Stimulated activated CD8-positive, alpha-beta memory T cell treated with anti-CD3 and anti-CD28 coated beads, Interleukin-12 subunit alpha, Interleukin-12 subunit beta, amount 100 ng/mL, for 24 hours (primary cell): ENCODE data around the gene RAMP3.
"Not testable (repeated sequence)": the region's sequence is repeated elsewhere in the genome, so short reads cannot be mapped to it uniquely, and the experiment has no call there.

Source experiments
- DNase-seq: peaks from one replicate; pipeline ENCODE4 v3.0.0-alpha.2; 2020; ENCODE audit errors: extremely low read depth

The RAMP3 gene

DNA sequence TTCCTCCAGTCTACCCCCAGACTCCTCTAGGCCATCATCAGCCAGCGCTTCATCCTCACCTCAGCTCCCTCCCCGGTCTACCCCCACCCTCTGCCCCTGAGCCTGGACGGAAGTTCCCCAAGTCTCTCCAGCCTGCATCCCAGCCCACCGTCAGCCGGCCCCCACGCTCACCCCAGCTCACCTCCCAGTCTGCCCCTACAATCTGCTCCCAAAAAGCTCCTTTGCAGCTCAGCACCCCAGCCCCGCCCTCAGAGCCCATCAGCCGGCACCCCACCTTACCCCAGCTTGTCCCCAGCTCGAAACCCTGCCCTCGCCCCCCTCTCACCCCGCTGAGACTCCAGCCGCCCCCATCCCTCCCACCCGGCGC is 322 bp upstream of the RAMP3 start:
- DNase-seq = no peak

DNA sequence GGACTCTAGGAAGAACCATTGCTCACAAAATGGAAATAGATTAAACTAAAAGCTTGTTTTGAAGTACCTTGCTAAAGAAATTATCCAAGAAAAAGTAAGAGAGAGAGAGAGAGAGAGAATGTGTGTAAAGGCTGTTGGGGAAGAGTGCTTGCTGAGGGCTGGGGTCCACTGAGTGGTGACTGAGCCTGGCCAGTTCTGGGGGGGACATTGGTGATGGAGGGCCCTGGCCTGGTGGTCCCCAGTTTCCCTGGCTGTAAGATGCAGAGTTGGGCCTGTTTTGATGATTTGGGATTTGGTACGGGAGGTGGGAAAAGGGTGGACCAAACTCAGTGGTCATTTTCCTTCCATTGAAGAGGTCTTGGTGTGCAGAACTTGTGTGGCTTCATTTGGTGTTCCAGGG is 880 bp downstream of the RAMP3 start:
- DNase-seq = no peak

DNA sequence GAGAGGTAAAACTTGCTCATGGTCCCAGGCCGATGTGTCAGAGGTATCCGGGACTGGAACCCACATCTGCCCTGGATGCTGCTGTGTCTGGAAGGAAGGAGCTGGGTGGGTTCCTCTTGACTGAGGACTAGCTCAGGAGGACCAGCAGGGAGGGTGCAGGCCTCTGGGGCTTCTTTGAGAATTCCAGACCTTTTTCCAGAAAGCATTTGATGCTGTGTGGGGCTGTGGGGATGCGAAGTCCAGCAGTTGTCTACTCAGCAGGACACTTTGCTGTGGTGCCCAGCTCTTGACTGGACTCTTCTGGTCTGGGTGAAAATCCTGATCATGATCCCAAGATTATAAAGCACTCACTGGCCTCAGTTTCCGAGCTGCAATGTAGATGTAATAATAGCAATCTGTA is 1.7 kb downstream of the RAMP3 start:
- no peak for DNase-seq

DNA sequence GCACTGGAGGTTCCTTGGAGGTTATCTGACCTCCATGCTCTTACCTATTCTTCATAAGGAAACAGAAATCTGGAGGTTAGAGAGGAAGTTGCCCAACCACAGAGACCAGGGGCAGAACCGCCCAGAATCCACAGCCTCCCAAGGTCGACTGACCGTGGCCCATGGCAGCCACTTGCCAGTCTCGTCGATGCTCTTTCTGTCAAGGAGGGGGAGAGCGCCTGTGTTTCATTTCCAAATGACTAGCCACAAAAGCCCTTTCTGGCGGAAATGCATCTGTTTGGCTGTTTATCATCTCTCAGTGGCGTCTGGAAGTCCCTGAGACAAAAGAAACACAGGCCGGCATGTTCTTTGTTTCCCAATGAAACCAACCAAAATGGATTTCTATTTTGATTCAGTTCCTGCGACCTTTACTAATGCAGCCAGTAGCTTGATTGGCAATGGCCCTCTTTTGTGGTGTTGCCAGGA is 2.9 kb downstream of the RAMP3 start:
- DNase-seq = no peak

DNA sequence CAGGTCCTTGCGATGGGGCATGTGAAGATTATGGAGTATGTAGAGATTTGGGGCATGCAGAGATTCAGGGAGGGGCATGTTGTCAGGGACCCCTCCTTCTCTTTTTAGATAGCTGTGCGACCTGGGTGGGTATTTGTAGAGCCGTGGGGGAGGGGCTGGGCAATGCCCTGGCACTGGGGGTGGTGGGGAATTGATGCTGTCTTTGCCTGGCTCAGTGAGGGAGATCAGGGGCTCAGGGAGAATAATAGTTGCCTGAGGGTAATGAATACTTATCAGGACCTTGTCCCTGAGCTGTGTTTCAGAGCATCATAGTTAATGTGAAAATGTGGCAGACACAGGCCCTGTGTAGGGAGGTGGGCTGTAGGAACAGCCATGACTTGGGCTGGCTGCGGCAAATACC is 3.5 kb downstream of the RAMP3 start:
- no peak for DNase-seq

DNA sequence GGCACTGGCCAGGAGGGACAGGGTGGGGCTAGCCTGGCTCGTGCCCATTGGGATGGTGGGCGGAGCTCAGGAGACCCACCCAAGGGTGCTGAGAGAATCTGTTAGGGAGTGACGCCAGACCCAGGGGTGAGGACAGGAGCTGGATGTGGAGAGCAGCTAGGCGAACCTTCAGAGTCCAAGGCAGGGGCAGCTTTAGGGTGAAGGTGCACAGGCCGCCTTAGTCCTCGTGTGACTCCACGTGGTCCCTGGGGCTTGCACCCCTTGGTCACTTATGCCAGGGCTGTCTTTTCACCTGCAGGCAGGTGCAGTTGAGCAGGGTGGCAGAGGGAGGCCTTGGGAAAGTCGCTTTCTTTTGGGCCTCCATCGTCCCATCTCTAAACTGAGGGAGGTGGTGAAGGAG is 4.3 kb downstream of the RAMP3 start:
- no peak for DNase-seq

DNA sequence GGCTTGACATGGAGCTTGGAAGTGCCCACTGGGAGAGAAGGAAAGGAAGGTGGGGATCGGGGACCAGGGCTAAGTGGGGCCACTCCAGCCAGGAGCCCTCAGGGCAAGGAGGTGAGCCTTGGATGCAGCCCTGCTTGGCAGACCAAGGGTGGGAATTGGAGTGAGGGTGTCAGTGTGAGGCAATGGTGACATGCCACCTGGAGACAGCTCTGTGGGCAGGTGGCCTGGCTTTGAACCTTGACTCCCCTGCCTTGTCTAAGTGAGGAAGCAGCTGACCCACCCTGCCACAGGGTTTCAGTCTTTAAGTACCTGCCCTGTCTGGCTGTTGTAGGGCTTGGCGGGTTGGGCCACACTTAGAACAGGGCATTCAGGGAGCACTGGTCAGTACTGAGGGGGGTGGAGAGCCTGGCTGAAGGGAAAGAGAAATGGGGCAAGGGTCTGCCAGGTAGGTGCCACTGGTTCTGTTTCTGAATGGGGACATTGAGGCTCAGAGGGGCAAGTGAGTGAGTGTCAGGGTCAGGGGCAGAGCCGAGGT is 4.8 kb downstream of the RAMP3 start:
- DNase-seq = no peak

DNA sequence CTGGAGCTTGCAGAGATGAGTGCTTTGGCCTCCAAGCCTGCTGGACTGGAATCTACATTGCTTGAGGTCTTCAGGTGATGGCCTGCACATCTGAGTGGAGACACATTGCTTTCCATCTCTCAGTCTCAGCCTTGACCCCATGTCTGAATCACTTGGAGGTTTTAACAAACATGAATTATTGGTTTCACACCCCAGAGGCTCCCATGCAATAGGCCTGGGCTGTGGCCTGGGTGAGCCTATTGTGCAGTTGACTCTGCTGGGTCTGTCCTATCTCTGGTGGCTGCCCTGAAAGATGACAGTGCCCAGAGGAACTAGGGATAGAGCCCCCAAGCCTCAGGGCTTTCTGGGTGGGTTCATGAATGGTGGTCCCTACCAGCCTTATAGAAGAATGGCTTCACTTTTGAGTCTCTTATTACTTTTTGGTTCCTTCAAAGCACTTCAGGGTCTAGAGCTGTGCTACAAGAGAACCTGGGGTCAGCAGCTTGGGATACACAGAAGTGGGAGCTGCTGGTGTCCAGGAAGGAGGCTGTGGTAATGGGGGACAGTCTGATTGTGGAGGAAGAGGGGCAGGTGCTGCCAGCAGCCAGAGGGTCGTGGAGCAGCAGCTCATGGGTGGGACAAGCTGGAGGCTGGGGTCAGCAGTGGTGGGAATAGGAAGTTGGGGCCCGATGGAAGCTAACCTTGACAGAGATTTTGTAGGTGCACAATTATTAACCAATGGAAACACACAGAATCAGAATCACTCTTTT is 5.5 kb downstream of the RAMP3 start:
- no peak for DNase-seq

DNA sequence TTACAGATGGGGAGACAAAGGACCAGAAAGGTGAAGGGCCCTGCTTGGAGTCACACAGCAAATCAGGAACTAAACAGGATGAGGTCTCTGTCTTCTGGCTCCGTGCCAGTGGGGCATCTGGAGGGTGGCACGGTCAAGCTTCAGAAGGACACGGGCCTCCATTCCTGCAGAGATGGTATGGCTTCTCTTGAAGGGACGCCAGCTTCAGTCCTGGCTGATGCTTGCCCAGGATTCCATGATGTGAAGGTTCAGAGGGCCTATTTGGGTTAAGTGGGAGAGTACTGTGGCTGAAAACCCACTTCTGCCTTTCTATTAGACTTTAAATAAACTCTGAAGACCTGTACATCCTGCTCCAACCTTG is 6.1 kb downstream of the RAMP3 start:
- no peak for DNase-seq

DNA sequence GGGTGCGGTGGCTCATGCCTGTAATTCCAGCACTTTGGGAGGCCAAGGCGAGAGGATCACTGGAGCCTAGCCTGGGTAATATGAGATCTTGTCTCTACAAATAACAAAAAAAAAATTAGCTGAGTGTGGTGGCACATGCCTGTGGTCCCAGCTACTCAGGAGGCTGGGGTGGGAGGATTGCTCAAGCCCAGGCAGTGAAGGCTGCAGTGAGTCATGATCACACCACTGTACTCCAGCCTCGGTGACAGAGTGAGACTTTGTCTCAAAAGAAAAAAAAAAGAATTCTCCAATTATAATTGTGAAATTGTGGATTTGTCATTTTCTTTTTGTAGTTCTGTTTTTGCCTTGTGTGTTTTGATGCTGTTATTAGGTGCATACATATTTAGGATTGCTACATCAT is 6.7 kb downstream of the RAMP3 start:
- not testable (repeated sequence) for DNase-seq

DNA sequence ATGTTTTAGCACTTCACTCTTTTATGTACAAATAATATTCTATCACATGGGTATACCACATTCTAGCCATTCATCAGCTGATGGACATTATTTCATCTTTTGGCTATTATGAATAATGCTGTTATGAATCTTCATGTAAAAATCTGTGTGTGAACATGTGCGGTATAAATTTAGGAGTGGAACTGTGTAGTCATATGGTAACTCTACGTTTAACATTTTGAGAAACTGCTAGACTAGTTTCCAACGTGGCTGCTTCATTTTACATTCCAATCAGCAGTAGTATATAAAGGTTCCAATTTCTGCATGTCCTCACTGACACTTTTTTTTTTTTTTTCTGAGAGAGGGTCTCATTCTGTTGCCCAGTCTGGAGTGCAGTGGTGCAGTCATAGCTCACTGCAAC is 8.3 kb downstream of the RAMP3 start:
- no peak for DNase-seq

DNA sequence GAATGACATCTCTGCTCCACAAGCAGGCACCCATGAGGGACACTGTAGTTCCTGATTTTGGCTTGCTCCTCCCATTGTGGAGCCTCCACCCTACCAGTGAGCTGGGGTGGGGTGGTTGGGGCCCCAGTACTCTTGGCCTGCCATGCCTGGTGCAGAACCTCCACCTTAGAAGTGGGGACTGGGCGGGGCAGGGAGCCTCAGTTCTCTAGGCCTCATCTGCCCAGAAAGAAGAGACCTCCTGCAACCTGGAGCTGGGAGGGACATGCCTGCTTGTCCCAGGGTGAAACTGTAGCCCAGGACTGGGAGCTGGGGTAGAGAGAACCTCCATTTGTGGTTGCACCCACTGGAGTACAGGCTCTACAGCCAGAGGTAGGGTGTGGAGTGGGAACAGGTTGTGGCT is 14.4 kb downstream of the RAMP3 start:
- no peak for DNase-seq

DNA sequence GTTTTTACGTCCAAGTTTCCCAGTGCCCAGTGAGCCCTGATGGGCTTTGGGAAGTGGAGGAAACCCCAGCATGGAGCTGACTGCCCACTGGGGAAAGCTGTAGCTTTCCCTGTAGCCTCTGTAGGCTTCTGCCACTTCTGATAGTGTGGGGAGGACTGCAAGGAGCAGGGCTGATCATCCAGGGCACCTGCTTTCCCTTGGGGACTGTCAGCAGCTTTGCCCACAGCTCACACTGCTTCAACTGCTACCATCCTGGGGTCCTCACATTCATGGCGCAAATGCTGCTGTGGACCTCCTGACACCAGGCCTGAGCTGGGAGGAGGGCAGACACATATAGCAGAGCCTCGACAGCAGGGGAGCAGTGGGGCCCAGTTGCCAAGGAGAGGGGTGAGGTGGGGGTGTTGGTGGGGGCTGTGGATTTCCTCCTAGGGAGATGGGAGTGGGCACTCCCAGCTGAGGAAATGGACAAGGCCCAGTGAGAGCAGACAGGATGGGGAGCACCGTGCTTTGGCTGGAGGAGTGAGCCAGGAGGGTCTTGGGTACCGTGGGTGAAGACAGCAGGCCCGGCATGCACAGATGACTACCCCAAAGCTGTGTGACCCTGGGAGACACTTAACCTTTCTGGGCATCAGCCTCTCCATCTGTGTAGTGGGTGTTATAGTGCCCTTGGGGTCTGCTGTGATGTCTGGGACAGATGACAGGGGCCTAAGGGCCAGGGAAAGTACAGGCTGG is 16.2 kb downstream of the RAMP3 start:
- no peak for DNase-seq

DNA sequence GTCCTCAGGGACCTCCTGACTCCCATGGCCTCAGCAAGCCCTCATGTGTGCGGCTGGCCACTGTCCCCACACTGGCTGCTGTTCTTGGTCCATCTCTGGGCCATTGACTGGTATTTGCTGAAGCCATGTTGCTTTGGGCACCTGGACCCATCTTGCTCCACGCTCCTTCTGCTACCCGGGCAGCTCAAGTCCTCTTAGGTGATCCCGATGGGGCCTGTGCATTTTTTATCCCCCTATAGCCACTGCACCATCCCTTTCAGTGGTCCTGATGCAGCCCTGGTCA is 16.7 kb downstream of the RAMP3 start:
- DNase-seq = no peak

DNA sequence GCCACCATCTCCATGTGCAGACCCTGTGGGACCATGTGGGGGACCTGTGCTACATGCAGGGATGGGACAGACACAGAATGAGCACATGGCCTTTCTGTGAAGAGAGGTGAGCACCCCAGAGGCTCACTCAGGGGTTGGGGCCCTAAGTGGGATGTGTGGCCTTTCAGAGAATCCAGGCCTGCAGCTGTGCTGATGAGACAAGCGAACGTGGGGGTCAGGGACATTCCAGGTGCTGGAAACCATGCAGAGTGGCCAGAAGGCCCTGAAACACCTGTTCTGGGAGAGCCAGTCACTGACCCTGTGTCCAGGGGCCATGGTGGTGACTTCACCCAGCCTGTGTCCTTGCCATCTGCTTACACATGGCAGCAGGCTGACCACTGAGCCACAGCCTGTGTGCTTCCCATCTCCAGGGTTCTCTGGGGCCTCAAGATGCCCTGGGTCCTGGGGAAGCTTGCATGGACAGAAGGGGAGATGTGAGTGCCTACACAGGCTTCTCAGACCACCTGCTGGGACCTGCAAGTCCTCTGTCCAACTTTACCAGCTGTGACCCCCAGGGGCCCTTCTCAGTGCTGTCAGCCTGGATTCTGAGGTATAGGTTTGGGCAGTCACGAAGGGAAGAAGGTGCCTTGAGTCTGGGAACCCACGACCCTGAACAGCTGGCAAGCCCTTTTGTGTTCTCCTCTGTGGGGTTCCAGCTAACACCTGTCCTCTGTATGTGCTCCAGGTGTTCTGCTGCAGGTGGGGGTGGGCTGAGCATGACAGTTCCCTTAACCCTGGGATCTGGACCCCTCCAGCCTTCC is 17.6 kb downstream of the RAMP3 start:
- no peak for DNase-seq

DNA sequence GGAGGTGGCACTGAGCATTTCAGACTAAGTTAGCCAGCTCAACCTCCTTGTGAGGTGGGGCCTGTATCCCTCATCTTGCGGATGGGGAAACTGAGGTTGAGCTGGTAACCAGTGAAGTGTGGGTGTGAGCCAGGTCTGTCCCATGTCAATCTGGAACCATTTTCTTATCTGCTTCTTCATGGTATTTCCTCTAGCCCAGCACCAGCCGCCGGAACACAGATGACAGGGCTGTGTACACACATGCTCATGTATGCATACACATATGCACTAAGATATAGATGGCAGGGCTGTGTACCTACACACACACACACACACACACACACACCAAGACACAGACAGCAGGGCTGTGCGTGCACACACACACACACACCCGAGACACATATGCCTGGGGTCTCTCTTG is 18.5 kb downstream of the RAMP3 start:
- no peak for DNase-seq

DNA sequence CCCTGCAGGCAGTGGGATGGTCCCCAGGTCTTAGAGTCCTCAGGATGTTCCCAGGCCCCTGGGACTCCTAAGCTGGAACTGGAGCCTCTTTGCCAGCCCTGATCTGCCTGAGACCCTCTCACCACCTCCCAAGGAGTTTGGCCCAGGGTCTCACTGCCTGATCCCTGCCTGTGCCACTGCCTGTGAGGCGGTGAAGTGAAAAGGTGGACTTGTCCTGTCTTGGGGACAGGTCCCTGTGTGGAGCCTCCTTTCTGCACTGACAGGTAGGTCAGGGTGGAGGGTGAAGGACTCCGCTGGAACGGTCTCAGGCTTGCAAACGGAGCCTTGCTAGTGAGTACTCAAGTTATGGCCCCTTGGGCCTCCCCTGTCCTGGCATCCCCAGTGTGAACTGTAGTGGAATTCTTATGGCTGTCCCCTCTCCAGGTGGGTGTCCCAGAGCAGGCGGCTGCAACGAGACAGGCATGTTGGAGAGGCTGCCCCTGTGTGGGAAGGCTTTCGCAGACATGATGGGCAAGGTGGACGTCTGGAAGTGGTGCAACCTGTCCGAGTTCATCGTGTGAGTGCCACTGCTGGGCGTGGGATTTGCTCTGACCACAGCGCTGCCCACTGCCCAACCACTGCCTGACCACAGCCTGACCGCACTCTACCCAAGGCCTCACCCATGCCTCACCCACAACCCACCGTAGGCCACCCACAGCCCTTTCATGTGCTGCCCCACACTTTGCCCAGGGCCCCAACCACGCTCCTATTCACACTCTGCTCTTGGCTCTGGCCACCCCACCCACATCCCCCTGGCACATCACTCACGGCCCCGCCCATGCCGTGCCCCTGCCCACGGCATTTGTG is 19.5 kb downstream of the RAMP3 start:
- no peak for DNase-seq

DNA sequence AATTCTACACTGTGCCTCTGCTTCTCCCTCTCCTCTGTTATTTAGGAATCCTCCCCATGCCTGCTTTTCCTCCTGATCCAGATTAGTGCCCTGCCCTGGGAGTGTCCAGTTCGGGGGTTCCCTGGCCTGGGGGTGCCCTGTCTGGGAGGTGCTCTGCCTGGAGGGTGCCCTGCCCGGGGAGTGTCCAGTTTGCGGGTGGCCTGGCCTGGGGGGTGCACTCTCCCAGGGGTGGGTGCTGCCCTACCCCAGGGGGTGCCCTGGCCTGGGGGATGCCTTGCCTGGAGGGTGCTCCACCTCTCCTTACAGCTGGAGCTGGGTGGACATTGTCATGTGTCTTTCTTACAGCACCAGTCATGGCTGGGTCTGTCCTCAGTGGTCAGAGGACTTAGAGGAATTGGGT is 20.2 kb downstream of the RAMP3 start:
- DNase-seq = no peak

DNA sequence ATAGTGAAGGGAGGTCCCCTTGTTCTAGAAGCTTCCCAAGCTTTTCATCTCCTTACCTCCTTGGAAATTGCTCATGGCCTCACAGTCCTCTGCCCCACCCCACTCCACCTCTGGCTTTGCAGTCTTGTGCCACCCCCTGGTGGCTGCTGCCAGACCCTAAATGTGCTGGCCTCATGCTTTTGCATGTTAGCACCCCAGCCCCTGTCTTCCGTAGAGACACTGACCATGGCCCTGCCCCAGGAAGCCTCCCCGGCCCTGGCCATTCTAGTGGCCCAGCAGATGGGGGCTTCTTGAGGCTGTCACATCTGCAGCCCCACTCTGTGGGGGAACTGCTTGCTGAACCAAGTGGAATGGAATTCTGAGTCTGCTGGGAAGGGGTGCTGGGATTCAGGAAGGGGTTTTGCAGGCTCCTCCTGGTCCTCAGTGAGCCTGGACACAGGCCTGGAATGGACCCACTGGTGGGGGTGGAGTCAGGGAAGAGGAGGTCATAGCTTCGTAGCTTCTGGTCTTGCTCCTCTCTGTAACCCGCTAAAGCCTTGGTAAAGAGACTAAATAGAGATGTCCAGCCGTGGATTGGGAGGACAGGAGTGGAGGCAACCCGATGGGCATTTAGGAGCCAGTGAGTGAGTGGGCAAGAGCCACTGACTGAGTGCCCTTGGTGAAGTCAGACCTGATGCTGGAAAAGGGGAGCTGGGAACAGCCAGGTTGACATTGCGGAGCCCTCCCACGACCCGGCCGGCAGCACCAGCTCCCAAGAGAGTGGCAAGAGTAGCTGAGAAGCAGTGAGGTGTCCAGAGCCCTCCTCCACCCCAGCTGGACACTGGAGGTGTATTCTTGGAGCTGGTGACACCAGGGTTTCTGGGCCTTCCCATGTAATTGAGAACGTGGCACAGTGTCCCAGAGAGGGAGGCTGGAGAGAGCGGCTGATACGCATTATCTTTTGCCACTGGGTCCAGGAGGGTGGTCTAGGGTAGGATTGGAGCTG is 20.9 kb downstream of the RAMP3 start:
- no peak for DNase-seq

DNA sequence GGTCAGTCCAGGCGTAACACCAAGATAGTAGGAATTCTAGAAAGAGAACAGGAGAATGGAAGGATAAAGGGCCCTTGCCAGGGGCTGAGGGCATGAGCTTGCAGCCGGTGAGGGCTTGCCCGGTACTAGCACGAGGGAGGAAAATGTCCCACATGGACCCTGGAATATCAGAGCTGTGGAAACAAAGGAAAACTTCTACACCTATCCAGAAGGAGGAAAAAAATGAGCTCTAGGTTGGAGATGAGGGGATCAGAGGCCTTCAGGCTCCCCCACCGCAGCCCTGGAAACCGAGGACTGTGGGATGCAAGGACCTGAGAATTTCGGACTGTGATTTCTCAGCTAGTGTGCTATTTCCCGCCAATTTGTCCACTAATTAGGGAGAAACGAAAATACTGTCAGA is 22.1 kb downstream of the RAMP3 start:
- no peak for DNase-seq
